A375 (cell line): ENCODE measurements around the gene GCNT3. TPM values are rescaled to one million over a fixed set of nuclear protein-coding genes. Genes with fewer than 3 reads are reported as not detected.

Experiments used
- small RNA-seq: library from RNA; depleted of rRNA; stranded (forward); fragments of <200 nt; gene quantifications from one replicate; pipeline ENCODE3, GENCODE V24; 2014
- total RNA-seq: library from RNA; depleted of rRNA; stranded (reverse); fragments of >200 nt; shearing (Covaris generic); gene quantifications from 2 replicates; pipeline ENCODE4 v1.2.3, GENCODE V29; 2014; rRNA removed

GCNT3 gene, protein sequence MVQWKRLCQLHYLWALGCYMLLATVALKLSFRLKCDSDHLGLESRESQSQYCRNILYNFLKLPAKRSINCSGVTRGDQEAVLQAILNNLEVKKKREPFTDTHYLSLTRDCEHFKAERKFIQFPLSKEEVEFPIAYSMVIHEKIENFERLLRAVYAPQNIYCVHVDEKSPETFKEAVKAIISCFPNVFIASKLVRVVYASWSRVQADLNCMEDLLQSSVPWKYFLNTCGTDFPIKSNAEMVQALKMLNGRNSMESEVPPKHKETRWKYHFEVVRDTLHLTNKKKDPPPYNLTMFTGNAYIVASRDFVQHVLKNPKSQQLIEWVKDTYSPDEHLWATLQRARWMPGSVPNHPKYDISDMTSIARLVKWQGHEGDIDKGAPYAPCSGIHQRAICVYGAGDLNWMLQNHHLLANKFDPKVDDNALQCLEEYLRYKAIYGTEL
- not detected in 2 replicates for total RNA-seq

DNA sequence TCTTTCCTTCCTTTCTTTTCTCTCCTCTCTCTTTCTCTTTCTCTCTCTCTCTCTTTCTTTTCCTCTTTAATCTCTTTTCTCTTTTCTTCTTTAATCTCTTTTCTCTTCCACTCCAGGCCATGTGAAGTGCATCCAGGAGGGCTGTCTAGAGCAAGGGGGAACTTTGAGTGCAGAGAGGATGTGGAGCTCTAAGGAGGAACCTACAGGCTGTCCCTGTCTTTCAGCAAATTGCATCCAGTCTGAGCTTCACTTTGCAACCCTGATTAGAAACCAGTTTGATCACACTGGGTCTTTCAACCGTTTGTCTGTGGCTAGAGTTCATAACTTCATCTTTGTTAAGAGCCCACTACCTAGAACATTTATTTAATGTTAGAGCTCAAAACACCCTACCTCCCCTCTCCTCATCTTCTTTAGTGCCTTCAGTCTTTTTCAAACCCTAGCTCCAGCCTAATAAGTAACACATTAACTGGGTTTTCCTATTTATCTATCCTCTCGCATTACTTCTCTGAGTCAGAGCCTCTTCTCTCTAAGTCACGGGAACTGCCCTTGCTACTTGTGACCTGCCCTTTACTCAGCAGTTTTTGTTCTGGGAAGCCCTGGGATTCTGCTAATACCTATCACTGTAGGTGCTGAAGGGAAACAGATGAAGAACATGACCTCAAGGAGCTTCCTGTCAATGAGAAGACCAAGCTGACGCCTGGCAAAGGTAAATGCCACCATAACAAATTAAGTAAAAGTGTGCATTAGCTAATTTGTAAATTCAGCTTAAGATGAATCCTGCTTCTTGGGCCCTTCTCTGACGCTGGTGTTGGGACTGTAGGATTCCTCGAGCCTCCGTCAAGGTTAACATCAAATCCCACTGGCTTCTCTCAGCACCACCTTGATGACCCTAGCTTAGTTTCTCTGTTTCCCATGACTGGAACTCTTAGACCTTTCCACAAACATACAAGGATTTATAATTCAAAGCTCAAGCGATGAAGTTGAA, at the start of gene GCNT3:
GCNT3 (plus strand) TSS at position 508 of the 985 bp plus-strand sequence. CDS start 6,456 bp downstream, outside the sequence.

DNA sequence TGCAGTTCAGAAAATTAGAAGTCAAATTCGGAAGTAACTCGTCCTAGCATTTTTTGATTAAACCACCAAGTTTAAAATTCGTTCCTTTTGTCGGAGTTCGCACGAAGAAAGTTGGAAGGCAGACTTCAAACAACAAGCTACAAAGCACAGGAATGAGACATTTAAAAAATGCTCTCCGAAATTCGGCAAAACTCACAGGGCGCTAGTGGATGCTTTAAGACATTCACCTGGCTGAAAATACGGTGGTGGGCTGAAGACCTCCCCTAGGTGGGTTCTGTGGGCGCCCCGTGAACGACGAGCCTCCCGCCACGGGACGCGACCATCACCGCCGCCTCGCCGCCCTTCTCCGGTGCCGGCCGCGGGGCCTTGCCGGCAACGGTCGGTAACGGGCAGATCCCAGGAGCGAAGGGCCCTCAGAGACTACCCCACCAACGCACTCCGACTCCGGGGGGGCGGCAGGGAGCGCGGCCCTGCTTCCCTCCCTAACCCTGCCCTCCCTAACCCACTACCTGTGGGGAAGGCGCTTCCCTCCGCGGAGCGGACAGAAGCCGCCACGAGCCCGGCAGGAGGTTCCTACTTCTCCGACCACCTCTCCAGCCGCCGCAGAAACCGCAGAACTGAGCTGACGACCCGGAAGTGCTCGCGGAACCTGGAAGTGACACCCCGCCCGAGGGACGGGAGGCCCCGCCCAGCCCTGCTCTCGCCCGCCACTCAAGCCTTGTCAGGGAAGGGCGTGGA, 45.5 kb downstream of the GCNT3 start, which contains the start of gene GTF2A2:
GTF2A2 (minus strand) TSS at position 619 of the 738 bp plus-strand sequence. CDS start 5,238 bp downstream, outside the sequence.

Small RNA genes within 50 kb of the gene (small RNA-seq; reads per million reads assigned to genes)
- gene RNA5SP396: 0.25 reads per million

Other genes with a start within 250 kb of the GCNT3 start
- gene MYO1E, start 238.9 kb upstream of the GCNT3 start, total RNA-seq: 115 and 147 TPM in 2 replicates
- gene FAM81A, start 173.6 kb upstream of the GCNT3 start, total RNA-seq: 1.1 and 3.2 TPM in 2 replicates
- 71.8 and 84.7 TPM in 2 replicates for gene GTF2A2, start 45.7 kb downstream of the GCNT3 start, total RNA-seq
- gene BNIP2, start 77.5 kb downstream of the GCNT3 start, total RNA-seq: 180 and 201 TPM in 2 replicates